PC-3 (cell line): ENCODE measurements around the gene HIVEP3. TPM values are rescaled to one million over a fixed set of nuclear protein-coding genes. Genes with fewer than 3 reads are reported as not detected.

ENCODE experiments used
- ATAC-seq: fragments of 200-7000 bp; cut with Tn5 transposase; 2 replicates; pipeline ENCODE4 v1.9.1; 2020; ENCODE audit warnings: mild to moderate bottlenecking, moderate library complexity
- BruUV-seq: library from RNA; stranded (reverse); fragments of 400-500 nt; replicated peaks from 2 replicates; lab custom pipeline; 2021; lab: Mats Ljungman, UMichigan
- CTCF ChIA-PET: fragments of 300-600 bp; sonication (Branson Sonifier 250); formaldehyde crosslinking; loops from one replicate; lab custom pipeline; 2022; ENCODE audit warnings: antibody characterized with exemption; lab: Charles Lee
- POLR2A ChIA-PET: fragments of 300-600 bp; sonication (Branson Sonifier 250); formaldehyde crosslinking; loops from one replicate; lab custom pipeline; 2022; ENCODE audit warnings: antibody characterized with exemption; ENCODE audit not compliant: unreplicated experiment; lab: Charles Lee
- DNase-seq: peaks from one replicate; pipeline ENCODE4 v3.0.0-alpha.2; 2015
- H2AFZ ChIP-seq: fragments of 300-600 bp; sonication (generic); 2 replicates; pipeline ENCODE4 v1.6.0; 2016; ENCODE audit warnings: antibody characterized with exemption, low read length
- H3F3A ChIP-seq: fragments of 300-600 bp; sonication (generic); one replicate; pipeline ENCODE4 v1.6.0; 2017; ENCODE audit warnings: antibody characterized with exemption, low read length, control low read depth, mild to moderate bottlenecking; ENCODE audit not compliant: unreplicated experiment
- H3K27ac ChIP-seq: fragments of 300-600 bp; sonication (generic); 2 replicates; pipeline ENCODE4 v1.5.1; 2016; ENCODE audit warnings: mild to moderate bottlenecking, low read length
- H3K27me3 ChIP-seq: fragments of 300-600 bp; sonication (generic); 2 replicates; pipeline ENCODE4 v1.6.1; 2016; ENCODE audit warnings: low read length, mixed read lengths
- H3K36me3 ChIP-seq: fragments of 300-600 bp; sonication (generic); 2 replicates; pipeline ENCODE4 v1.6.1; 2016; ENCODE audit warnings: low read depth, mixed run types, low read length, mixed read lengths
- H3K4me1 ChIP-seq: fragments of 300-600 bp; sonication (generic); 2 replicates; pipeline ENCODE4 v1.5.1; 2016; ENCODE audit warnings: low read length; ENCODE audit not compliant: insufficient read depth
- H3K4me2 ChIP-seq: fragments of 300-600 bp; sonication (generic); 2 replicates; pipeline ENCODE4 v1.6.0; 2016; ENCODE audit warnings: low read length
- H3K4me3 ChIP-seq: fragments of 300-600 bp; sonication (generic); 2 replicates; pipeline ENCODE4 v1.5.1; 2016; ENCODE audit warnings: mild to moderate bottlenecking, low read length, mixed read lengths
- H3K79me2 ChIP-seq: fragments of 300-600 bp; sonication (generic); 2 replicates; pipeline ENCODE4 v1.6.1; 2017; ENCODE audit warnings: low read length, mixed read lengths
- H3K9ac ChIP-seq: fragments of 300-600 bp; sonication (generic); 2 replicates; pipeline ENCODE4 v1.6.0; 2016; ENCODE audit warnings: mild to moderate bottlenecking, low read length
- H3K9me2 ChIP-seq: fragments of 300-600 bp; sonication (generic); replicated peaks from 2 replicates; pipeline ENCODE4 v1.6.1; 2016; ENCODE audit warnings: mixed run types, low read length, mixed read lengths
- H3K9me3 ChIP-seq: fragments of 300-600 bp; sonication (generic); 2 replicates; pipeline ENCODE4 v1.6.1; 2016; ENCODE audit warnings: low read length, mixed read lengths
- H4K20me1 ChIP-seq: fragments of 300-600 bp; sonication (generic); 2 replicates; pipeline ENCODE4 v1.6.1; 2016; ENCODE audit warnings: low read length, mixed read lengths
- CTCF ChIP-seq: fragments of 300-600 bp; sonication (generic); conservative IDR thresholded peaks from 2 replicates; pipeline ENCODE4 v1.5.1; 2017; ENCODE audit warnings: antibody characterized with exemption, low read depth, mild to moderate bottlenecking, low read length
- EZH2 ChIP-seq: fragments of 300-600 bp; sonication (generic); IDR thresholded peaks from one replicate; pipeline ENCODE4 v1.6.1; 2017; ENCODE audit warnings: antibody characterized with exemption, mild to moderate bottlenecking, low read length; ENCODE audit not compliant: unreplicated experiment
- EZH2phosphoT487 ChIP-seq: fragments of 300-600 bp; sonication (generic); IDR thresholded peaks from 2 replicates; pipeline ENCODE4 v1.6.1; 2018; ENCODE audit warnings: mild to moderate bottlenecking, antibody characterized with exemption, low read length, borderline replicate concordance
- intact Hi-C: fragments of 100-400 bp; cut with micrococcal nuclease; formaldehyde crosslinking; loops from 2 replicates; pipeline ENCODE4 v1.9.0; 2023
- total RNA-seq: library from RNA; depleted of rRNA; stranded (reverse); fragments of >200 nt; gene quantifications from 2 replicates; pipeline ENCODE4 v1.2.3, GENCODE V29; 2014

Gene HIVEP3
- total RNA-seq, 1 experiment from 2014 or later, result 9.8 TPM

GRCh38 chr1:41682845-41683625 is 235.7 kb downstream of the HIVEP3 start:
- BruUV-seq, result no TSS peak
- no peaks in the 10 kb centered on the region for H3K79me2 ChIP-seq
- intact Hi-C loops, result no loop called here
- ATAC-seq, result no peak
- H3K4me3 ChIP-seq, result no peak overlapping the region
- peaks cover 10% of the 10 kb centered on the region for H3K4me1 ChIP-seq
- H3K36me3 ChIP-seq, result no peaks in the 10 kb centered on the region
- TF ChIP-seq EZH2 (no peak), CTCF (no peak), EZH2phosphoT487 (no peak)
- no peaks in the 10 kb centered on the region for H3K9me2 ChIP-seq
- H4K20me1 ChIP-seq, result no peaks in the 10 kb centered on the region
- no peak overlapping the region for H3K9ac ChIP-seq
- no peak overlapping the region for H3K4me2 ChIP-seq
- no peaks in the 10 kb centered on the region for H3K27me3 ChIP-seq
- H3K27ac ChIP-seq, result no peak overlapping the region
- H3K9me3 ChIP-seq, result no peaks in the 10 kb centered on the region
- CTCF ChIA-PET, result no interaction called here
- H3F3A ChIP-seq, result no peaks in the 10 kb centered on the region
- DNase-seq, result no peak
- POLR2A ChIA-PET, result no interaction called here
- H2AFZ ChIP-seq, result no peak overlapping the region

GRCh38 chr1:41682149-41682548 is 236.6 kb downstream of the HIVEP3 start:
- Histone ChIP-seq H3K9ac (no peak overlapping the region), H3K9me3 (no peaks in the 10 kb centered on the region), H3K9me2 (no peaks in the 10 kb centered on the region), H3K36me3 (no peaks in the 10 kb centered on the region), H3K27me3 (no peaks in the 10 kb centered on the region), H3K4me3 (no peak overlapping the region), H3F3A (no peaks in the 10 kb centered on the region), H3K4me2 (no peak overlapping the region), H4K20me1 (no peaks in the 10 kb centered on the region), H3K79me2 (no peaks in the 10 kb centered on the region), H2AFZ (no peak overlapping the region), H3K27ac (no peak overlapping the region), H3K4me1 (peaks cover 10% of the 10 kb centered on the region)
- no TSS peak for BruUV-seq
- no peak for DNase-seq
- TF ChIP-seq EZH2phosphoT487 (no peak), EZH2 (no peak), CTCF (no peak)
- intact Hi-C loops, result no loop called here
- POLR2A ChIA-PET, result no interaction called here
- CTCF ChIA-PET, result no interaction called here
- ATAC-seq, result no peak

- no peaks in the 10 kb centered on the region for H3K36me3 ChIP-seq
- peaks cover 10% of the 10 kb centered on the region for H3K4me1 ChIP-seq
- TF ChIP-seq CTCF, result no peak
- no peak for TF ChIP-seq EZH2phosphoT487
- TF ChIP-seq EZH2, result no peak
- intact Hi-C loops, result no loop called here
- no peak overlapping the region for H2AFZ ChIP-seq
- no peak overlapping the region for H3K4me2 ChIP-seq
- ATAC-seq (no peak), DNase-seq (no peak)
- H3F3A ChIP-seq, result no peaks in the 10 kb centered on the region
- no peaks in the 10 kb centered on the region for H3K79me2 ChIP-seq
- H3K9ac ChIP-seq, result no peak overlapping the region
- H3K4me3 ChIP-seq, result no peak overlapping the region
- no peaks in the 10 kb centered on the region for H3K9me2 ChIP-seq
- H3K27ac ChIP-seq, result no peak overlapping the region
- no peaks in the 10 kb centered on the region for H3K9me3 ChIP-seq
- no TSS peak for BruUV-seq
- no peaks in the 10 kb centered on the region for H4K20me1 ChIP-seq
- H3K27me3 ChIP-seq, result no peaks in the 10 kb centered on the region
- ChIA-PET POLR2A (no interaction called here), CTCF (no interaction called here)
These were observed 237.2 kb downstream of the HIVEP3 start for GRCh38 chr1:41681331-41682098.
